C4-2B (cell line): ENCODE measurements around the gene CCND1.

Source experiments
- H3K27ac ChIP-seq: fragments of 450-650 bp; 2 replicates; pipeline ENCODE4 v1.5.1; 2017
- ZFX ChIP-seq: fragments of 450-650 bp; IDR thresholded peaks from 2 replicates; pipeline ENCODE4 v1.6.1; 2017
- TF ChIP-seq, protein P1 (sequence below): fragments of 450-650 bp; conservative IDR thresholded peaks from 2 replicates; pipeline ENCODE4 v1.5.1; 2017; ENCODE audit warnings: mild to moderate bottlenecking

The CCND1 gene

DNA sequence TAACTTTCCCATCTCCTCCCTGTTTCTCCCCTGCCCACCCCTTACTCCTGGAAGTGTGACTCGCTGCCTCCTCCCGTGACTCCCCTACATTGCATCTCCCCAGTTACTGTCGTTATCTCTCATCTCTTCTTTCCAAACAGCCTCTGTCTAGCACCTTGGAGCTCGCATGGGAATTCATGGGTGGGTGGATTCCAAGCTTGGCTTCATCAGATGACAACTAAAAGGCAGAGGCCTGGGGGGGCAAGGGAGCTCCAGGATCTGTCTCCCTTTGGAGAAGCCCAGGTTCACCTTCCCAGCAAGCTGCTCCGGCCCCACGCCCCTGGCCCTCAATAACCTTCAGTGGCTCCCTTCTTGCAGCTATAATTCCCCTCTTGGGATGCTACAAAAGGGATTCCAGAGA, 6.9 kb upstream of the CCND1 start:
- H3K27ac ChIP-seq: peak overlapping the region; percentile 12
- TF ChIP-seq, protein P1, sequence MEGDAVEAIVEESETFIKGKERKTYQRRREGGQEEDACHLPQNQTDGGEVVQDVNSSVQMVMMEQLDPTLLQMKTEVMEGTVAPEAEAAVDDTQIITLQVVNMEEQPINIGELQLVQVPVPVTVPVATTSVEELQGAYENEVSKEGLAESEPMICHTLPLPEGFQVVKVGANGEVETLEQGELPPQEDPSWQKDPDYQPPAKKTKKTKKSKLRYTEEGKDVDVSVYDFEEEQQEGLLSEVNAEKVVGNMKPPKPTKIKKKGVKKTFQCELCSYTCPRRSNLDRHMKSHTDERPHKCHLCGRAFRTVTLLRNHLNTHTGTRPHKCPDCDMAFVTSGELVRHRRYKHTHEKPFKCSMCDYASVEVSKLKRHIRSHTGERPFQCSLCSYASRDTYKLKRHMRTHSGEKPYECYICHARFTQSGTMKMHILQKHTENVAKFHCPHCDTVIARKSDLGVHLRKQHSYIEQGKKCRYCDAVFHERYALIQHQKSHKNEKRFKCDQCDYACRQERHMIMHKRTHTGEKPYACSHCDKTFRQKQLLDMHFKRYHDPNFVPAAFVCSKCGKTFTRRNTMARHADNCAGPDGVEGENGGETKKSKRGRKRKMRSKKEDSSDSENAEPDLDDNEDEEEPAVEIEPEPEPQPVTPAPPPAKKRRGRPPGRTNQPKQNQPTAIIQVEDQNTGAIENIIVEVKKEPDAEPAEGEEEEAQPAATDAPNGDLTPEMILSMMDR: no peak
- no peak for TF ChIP-seq ZFX

DNA sequence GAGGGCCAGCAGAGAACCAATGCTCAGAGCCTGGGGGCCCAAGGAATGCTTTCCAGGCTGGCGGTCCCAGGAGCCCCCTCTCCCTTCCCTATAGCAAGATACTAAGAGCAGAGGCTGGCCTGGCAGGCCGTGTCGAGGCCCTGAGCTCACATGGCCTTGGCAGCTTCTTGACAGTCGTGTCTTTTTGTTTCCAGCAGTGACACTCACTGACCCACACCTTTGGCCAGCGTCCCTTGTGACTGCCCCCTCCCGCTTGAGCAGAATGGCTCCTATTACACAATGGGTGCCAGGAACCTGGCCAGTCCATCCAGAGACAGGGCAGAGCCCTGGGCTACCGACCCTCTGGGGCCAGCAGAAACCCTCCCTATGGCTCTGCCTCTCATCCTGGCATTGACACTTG, 6.4 kb upstream of the CCND1 start:
- peak overlapping the region; percentile 12 for H3K27ac ChIP-seq
- TF ChIP-seq ZFX: no peak
- TF ChIP-seq, protein P1: no peak

DNA sequence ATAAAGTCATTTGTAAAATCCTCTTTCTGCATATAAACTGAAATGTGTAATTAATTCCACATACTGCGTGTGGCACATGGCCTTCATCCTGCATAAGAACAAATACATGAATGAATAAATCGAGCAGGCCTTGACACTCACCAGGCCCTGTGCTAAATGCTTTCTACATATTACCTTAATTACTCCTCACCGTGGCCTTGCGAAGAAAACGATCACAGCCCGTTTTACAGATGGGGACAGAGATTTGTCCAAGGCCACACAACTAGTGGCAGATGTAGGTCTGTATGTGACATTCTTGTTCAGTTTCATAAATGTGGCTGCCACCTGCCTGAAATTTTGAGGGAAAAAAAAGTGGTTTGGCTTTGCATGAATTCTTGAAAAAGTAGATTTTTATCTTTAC, 5.8 kb upstream of the CCND1 start:
- H3K27ac ChIP-seq: no peak overlapping the region

DNA sequence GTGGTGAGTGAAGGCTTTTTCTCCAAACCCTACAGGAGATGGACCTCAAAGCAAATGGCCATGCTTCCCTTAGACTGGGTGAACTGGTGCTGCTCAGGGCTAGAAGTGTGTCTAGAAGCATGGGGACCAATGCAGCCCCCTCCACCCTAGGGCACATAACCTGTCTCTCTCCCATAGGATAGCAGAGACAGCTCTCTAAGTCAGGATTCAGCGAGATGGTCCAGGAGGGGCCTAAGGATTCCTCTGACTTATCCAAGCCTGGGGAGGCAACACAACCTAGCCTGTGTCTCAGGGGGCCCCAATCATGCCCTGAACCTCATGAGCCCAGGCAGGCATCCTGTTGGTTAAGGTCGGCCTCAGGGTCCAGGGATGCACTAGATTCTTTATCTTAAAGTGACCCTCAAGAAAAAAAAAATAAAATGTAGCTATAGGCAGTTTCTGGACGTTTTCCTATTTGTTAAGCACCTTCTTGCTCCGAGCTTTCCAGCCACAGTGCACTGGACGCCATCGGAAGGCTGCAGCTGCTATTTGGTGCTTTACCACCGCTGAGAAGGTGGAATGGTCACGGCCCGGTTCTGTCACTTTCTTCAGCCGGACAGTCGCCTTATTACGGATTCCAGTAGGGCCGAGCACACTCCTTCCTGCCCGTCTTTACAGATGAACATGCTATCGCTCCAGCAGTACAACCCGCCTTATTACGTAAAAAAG, 5.0 kb upstream of the CCND1 start:
- no peak overlapping the region for H3K27ac ChIP-seq
- TF ChIP-seq, protein P1: no peak
- TF ChIP-seq ZFX: no peak

More for the DNA sequence above, 5.8 kb upstream of the CCND1 start:
- no peak for TF ChIP-seq ZFX
- TF ChIP-seq, protein P1: no peak

DNA sequence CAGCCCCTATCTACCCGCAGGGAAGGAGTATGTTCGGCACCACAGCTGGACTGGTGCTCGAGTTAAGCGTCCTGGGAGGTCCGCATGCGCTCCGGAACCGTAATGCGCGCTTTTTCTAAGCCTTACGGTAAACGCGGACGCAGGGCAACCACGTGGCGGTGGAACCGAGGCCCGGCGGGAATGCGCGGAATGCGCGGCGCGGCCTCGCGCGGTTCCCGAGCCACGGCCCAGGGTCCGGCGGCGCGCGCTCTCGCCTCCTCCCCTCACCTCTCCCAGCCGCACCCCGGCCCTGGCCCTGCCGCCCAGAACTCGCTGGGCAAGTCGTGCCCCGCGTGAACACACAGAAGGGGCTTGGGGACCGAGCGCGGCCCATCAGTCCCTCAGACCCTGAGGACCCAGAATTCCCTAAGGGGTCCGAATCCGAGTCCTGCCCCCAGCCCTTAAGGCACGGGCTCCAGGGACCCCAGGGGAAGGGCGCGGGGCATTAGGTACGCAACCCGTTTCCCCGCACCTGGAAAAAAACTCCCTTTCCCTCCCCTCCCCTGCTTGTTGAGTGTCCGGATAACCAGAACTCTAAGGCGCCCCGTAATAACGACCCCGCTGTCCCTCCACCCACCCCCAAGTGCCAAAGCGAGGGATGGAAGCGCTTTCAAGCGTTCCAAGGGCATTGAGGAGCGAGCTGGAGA, 4.3 kb upstream of the CCND1 start:
- H3K27ac ChIP-seq: no peak overlapping the region
- TF ChIP-seq ZFX: no peak
- TF ChIP-seq, protein P1: no peak

- TF ChIP-seq ZFX: no peak
- TF ChIP-seq, protein P1: no peak
- H3K27ac ChIP-seq: peak overlapping the region; percentile 98
These were observed 3.6 kb upstream of the CCND1 start for GRCh38 chr11:69637198-69637940.
